K562 (cell line): ENCODE data around the gene RASAL1.
"Not testable (repeated sequence)": the region's sequence is repeated elsewhere in the genome, so short reads cannot be mapped to it uniquely, and the experiment has no call there.

Experiments used
- CHD1 ChIP-seq: fragments of 200-600 bp; sonication (generic); IDR thresholded peaks from one replicate; pipeline ENCODE4 v1.6.1; 2012; ENCODE audit warnings: mild to moderate bottlenecking, moderate library complexity, low read length, inconsistent platforms
- EP300 ChIP-seq: IDR thresholded peaks from 2 replicates; pipeline ENCODE4 v1.6.1; 2012; ENCODE audit warnings: low read length, improper control_type of control experiment
- FOXJ3 ChIP-seq: sonication (generic); formaldehyde crosslinking; IDR thresholded peaks from 2 replicates; pipeline ENCODE4 v1.4.0; 2020; ENCODE audit warnings: mild to moderate bottlenecking, missing genetic modification reagents
- GTF2F1 ChIP-seq: IDR thresholded peaks from 2 replicates; pipeline ENCODE4 v1.6.1; 2011; ENCODE audit warnings: low read depth, low read length, improper control_type of control experiment
- RCOR1 ChIP-seq, 2 experiments: IDR thresholded peaks; 2 replicates each; pipeline ENCODE4 v1.6.1; 2012; ENCODE audit warnings: low read depth in 2 of 2, low read length in 2 of 2, borderline replicate concordance in 1 of 2, improper control_type of control experiment in 1 of 2
- ZNF212 ChIP-seq: fragments of 450-650 bp; formaldehyde crosslinking; IDR thresholded peaks from 2 replicates; pipeline ENCODE4 v1.4.0; 2020; ENCODE audit warnings: mild to moderate bottlenecking

DNA sequence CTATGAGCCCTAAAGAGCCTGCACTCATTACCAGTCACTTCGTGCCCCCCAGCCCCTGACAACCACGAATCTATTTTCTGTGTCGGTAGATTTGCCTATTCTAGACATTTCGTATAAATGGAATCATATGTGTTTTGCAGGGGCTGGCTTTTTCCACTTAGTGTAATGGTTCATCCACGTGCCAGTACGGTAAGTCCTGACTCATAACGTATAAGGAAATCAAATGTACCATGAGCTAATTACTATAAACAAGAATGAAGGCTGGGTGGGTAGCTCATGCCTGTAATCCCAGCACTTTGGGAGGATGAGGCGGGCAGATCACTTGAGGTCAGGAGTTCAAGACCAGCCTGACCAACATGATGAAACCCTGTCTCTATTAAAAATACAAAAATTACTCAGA is 17.9 kb downstream of the RASAL1 start:
- TF ChIP-seq EP300; GTF2F1; CHD1; FOXJ3 (CRISPR knock-in tag); ZNF212; RCOR1 (IDR thresholded peaks at IDR 0.05; ENCODE audit: borderline replicate concordance in 1 of 2, low read depth in 2 of 2, low read length in 2 of 2): not testable (repeated sequence)
